Superior temporal gyrus (tissue), 1 donor: ENCODE results near the gene SYT11.
"Not testable (repeated sequence)": the region's sequence is repeated elsewhere in the genome, so short reads cannot be mapped to it uniquely, and the experiment has no call there.

Experiments
- DNase-seq: peaks from one replicate; pipeline ENCODE4 v3.0.0-alpha.2; 2016; ENCODE audit errors: extremely low spot score

Gene SYT11

DNA sequence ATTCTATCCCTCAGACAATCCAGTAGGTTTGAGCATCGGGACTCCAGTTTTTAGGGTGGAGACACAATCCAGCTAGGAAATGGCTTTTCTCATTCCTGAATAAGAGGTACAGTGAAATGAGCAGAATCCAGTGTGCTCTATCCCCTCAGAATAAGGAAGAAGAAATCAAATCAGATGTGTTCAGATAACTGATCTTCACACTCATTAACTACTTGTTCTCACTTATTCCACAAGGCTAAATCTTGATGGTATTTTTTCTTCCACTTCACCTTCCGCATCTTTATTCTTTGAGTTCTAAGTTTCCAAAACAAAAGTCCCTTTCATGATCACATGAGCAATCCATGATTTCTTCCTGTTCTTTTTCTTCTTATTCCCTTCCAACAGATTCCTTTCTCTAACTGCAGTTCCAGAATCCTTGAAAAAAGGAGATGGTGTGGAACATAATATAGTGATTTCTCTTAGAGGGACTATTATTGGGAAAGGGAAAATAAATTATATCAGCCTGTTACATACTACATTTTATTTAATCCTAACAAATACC, 1.7 kb downstream of the SYT11 start:
- DNase-seq = no peak

DNA sequence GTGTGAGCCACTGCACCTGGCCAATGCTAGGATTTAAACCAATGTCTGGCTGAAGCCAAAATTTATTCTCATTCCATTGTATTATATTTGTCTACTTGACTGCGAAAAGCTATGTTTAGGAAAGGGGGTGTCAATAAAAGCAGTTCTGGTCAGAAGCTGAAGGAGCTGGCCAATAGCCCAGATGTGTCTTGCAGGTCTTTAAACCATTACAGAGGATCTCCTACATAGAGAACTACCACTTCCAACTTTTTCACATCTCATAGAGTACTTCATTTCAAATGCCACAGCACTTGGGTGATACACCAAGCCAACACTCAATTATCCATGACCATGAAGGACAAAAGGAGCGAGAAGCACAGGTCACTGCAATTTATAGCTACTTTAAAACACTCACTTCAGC, 2.5 kb downstream of the SYT11 start:
- DNase-seq = no peak

DNA sequence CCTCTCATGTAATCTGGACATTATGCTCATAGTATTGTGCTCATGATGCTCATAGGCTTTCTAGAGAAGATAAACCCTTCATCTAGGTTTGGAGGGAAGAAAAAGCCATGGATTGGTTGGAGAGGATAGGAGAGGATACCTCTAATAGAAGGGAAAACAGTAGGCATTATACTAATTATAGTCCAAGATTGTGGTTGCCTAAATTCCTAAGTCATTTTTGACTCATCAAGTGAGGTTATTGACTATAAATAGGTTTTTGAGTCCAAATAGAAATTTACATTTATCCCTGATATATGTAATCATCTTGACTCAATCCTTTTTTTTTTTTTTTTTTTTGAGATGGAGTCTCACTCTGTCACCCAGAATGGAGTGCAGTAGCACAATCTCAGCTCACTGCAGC, 5.0 kb downstream of the SYT11 start:
- no peak for DNase-seq

DNA sequence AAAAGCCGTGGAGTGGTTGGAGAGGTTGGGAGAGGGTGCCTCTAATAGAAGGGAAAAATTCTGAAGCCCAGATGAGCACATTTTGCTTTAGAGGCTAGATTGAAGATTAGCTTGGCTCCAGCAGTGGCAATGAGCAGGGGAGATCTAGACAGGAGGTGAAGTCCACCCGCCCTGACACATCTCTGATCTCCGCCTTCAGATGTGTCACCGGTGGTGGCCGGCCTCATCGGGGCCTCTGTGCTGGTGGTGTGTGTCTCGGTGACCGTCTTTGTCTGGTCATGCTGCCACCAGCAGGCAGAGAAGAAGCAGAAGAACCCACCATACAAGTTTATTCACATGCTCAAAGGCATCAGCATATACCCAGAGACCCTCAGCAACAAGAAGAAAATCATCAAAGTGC, 8.4 kb downstream of the SYT11 start:
- no peak for DNase-seq

DNA sequence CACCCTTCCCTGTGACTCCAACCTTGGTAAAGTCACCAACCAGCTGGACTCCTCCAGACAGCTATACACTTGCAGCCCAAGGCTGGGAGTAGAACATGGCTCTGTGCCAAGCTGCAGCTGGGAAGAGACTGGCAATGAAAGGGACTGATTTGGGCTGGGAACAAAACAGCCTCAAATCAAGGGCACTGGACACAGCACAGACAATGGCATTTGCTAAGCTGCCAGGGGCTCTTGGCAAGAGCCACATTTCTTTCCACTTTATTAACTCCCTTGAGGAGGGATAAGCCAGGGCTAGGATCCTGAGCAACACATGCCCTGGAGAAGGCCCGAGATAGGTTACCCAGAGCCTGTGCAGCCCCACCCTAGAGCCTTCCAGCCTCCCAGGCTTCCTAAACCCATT, 12.0 kb downstream of the SYT11 start:
- DNase-seq = peak; percentile 98

DNA sequence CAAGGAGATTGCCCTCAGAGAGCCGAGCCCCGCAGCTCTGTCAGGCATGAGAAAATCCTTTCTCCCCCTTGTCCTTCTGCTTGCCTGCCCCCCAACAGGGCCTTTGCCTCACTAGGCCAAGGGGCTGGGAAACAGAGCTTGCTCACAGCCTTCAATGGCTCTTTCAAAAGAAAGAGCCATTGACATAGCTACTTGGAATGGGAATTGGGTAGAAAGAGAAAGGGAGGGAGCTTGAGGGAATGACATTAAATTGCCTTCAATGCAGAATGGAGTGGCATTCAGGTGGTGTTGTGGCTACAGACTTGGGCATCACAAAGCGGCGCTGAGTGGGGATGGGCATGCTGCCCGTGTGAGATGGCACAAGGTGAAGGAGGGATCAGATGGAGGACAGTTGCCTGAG, 13.2 kb downstream of the SYT11 start:
- peak; percentile 78 for DNase-seq

DNA sequence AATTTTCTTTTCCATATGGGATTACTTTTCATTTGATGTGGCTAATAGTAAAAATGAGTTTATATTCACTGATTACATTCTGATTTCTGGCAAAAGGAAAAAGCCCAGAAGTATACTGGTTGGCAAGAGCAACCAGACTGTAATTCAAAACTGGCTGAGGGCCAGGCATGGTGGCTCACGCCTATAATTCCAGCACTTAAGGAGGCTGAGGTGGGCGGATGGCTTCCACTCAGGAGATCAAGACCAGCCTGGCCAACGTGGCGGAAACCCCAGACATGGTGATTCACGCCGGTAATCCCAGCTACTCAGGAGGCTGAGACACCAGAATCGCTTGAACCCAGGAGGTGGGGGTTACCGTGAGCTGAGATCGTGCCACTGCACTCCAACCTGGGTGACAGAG, 14.5 kb downstream of the SYT11 start:
- no peak for DNase-seq

DNA sequence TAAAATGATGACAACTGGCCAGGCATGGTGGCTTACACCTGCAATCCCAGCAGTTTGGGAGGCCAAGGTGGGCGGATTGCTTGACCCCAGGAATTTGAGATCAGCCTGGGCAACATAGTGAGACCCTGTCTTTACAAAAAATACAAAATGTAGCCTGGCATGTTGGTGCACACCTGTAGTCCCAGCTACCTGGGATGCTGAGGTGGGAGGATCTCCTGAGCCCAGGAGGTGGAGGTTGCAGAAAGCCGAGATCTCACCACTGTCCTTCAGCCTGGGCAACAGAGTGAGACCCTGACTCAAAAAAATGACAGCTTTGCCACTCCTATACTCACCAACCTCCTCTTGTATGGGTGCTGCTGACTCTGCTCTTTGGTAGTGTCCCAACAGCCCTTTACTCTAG, 18.6 kb downstream of the SYT11 start:
- no peak for DNase-seq

DNA sequence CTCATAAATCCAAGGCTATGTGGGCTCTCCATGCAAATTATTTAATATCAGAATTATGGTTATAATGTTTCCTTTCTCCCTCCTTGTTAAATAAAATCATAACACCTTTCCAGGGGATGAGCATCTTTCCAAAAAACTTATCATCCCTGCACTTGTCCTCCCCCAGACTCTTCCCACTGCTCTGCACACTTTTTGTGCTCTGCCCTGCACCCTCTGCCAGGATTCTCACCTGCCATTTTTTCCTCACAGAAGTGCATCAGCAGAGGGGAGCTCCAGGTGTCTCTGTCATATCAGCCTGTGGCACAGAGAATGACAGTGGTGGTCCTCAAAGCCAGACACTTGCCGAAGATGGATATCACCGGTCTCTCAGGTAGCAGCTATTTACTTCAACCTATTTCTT, 20.9 kb downstream of the SYT11 start:
- no peak for DNase-seq

DNA sequence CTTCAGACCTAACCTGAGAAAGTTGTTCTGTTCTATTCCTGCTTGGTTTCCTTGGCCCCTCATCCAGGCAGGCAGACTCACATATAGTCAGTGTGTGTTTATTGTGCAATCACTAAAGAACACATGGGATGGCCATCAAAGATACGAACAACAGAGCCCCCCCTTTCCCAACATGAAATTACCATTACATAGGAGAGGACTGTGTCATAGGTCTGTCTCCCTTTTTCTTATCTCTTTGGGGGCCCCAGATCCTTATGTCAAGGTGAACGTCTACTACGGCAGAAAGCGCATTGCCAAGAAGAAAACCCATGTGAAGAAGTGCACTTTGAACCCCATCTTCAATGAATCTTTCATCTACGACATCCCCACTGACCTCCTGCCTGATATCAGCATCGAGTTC, 21.6 kb downstream of the SYT11 start:
- DNase-seq = no peak

DNA sequence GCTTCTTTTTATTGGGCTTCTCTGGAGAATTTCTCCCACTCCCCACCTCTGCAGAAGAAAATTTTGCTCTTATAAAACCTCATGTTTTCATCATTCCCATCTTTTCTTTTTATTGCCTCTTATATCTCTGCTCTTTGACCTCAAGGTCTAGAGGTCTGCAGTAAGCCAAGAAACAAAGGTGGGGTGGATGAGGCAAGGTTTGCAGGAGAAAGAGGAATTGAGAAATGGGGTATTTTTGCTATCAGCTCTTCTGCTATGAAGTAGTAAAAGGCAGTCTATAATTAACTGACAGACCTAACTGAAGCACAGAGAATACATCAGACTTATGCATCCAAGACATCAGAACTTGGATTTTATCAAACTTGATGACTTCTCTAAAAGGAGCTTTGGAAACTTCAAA, 22.9 kb downstream of the SYT11 start:
- no peak for DNase-seq

DNA sequence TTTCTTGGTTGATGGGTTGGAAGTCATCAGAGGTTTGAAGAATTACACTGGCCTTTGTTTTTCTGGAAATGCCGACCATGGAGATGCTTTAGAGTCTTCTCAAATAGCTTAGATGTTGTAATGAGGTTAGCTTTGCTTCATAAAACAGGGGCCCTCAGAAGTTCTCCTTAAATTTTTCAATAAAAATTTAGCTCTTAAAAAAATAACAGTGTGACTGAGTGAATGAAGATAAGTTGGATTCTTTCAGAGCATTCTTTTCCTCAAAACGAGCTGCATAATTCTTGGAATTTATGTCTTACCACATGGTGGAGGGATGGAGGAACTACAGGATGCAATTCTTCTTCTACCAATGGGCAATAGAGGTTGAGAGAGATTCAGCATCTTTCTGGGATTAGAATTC, 23.4 kb downstream of the SYT11 start:
- no peak for DNase-seq

DNA sequence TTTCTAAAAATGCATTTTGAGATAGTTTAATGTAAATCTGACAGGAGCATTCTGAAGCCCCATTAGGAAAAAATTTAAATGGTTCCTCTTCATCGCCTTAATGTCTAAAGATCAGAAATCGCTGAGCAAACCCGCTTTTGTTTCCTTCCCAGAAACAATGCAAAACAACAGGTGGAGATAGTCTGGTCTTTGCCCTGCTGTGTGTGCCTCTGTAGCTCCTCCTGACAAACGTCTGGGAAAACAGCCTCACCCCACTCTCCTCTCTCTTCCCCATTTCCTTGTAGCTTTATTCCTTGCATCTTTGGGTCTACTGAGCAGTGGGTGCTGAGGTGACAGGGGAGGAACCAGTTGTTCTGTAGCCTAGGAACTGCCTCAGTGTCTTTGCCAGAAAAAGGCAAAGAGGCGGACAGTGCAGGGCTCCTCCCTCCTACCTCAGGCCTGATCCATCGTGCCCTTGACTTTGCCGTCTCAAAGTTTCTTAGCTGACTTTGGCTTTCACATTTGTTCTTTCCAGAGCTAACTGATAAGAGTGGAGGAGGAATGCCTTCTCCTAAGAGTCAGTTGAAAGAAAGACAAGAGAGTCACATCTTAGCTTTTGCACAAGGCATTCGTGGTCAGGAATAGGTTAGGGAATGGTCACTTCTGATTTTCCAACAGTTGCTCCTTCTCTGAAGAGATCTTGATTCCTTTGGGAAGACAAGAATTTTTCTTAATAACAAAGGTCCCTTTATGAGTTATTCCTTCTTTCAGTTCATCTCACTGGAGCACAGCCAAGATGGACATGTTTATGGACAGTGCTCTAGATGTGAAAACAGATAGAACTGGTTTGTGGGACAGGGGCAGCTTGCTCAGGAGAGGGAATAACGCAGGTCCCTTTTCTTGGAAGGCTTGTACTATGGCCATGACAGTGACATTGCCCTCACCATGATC, 24.9 kb downstream of the SYT11 start:
- peak; percentile 39 for DNase-seq

DNA sequence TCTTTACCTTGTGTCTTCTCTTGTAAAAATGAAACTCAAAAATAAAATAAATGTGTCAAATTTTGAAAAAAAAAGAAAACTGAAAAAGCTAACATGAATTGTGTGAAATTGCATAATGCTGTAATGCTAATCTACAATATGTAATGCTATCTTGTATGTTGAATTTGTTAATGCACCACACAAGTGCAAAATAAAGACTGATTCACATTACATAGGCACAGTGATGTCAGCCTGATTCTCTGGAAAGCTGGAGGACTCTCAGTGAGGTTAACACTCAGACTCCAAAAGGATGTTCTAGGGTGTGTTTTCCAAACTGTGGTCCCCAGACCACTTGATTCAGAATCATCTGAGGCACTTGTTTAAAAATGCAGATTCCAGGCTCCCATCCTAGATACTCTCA, 25.6 kb downstream of the SYT11 start:
- peak; percentile 24 for DNase-seq

DNA sequence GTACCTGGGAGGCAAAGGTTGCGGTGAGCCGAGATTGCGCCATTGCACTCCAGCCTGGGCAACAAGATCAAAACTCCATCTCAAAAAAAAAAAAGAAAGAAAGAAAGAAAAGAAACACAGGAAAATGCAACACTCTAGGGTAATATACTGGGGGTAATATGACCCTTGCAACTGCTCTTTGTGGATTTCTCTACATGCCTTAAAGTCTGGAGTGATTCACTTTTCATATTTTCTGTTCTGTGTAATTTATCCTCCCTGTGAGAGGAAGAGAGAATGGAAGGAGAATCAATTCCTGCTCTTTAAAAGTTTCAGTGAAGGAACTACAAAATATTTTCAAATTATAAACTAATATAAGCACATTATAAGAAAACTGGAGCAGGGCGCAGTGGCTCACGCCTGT, 29.1 kb downstream of the SYT11 start:
- no peak for DNase-seq

DNA sequence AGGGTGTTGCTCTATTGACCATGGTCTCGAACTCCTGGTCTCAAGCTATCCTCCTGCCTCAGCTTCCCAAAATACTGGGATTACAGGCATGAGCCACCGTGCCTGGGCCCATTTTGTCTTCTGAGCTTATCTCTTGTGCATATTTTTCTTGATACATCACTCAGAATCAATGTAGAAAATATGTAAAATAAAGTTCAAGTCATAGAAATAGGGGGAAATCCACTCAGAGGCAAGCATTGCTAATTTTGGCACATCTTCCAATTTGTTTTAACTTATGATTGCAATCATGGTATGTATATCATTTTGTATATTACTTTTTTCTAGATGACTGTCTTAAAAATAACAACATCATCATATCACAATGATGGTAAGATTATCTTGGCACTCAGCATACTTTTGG, 30.2 kb downstream of the SYT11 start:
- no peak for DNase-seq

DNA sequence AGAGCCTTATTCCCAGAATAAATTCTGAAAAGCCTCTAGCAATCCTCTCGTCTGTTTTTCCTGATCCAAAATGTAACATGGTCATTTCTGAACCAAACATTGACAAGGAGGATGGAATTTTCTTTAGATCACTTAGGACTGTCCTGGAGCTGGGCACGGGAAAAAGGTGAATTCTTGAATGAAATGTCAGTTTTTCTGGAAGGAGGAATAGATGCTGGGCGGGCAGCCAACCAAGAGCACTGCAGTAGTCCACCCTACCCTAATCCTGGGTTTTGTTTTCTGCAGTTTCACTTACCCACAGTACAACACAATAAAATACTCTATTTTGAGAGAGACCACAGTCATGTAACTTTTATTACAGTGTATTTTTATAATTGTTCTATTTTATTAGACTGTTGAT, 30.9 kb downstream of the SYT11 start:
- DNase-seq = no peak

DNA sequence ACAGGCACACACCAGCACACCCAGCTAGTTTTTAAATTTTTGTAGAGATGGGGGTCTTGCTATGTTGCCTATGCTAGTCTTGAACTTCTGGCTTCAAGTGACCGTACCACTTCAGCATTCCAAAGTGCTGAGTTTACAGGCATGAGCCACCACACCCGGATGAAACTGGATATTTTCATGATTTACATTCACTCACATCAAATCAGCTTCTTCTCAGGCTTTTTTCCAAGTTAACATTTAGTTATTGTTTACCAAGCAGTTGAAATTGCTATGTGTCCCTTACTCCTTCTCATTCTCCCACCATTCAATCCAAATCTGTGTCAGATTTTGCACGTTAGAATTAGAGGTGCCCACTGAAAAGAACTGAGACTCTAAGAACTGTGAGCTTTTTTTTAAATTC, 33.4 kb downstream of the SYT11 start:
- peak; percentile 26 for DNase-seq

DNA sequence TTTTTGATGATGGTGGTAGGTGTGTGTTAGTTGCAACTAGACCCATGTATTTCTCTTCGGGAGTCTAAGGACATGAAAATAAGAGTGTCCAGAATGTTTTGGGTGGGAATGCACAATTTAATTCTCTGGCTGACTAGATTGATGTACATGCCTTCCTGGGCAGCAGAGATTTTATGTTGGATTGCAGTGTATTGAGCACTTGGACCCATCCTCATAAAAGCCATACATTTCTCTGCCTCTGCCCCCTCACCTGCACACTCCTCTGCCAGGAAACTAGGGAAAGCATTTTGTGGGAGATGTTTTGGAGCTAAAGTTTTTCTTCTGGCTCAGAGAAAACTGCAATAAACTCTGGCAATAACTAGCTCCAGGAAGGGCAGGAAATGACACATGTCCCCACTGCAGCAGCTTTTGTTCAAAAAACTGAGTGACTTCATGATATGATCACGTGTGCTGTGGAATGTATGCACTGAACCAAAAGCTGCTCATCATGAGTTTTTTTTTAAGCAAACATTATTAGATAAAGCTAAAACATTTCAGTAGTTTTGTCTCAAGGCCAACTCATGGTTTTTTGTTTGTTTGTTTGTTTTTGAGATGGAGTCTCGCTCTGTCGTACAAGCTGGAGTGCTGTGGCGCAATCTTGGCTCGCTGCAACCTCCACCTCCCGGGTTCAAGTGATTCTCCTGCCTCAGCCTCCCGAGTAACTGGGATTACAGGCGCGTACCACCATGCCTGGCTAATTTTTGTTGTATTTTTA, 34.2 kb downstream of the SYT11 start:
- DNase-seq = peak; percentile 28

DNA sequence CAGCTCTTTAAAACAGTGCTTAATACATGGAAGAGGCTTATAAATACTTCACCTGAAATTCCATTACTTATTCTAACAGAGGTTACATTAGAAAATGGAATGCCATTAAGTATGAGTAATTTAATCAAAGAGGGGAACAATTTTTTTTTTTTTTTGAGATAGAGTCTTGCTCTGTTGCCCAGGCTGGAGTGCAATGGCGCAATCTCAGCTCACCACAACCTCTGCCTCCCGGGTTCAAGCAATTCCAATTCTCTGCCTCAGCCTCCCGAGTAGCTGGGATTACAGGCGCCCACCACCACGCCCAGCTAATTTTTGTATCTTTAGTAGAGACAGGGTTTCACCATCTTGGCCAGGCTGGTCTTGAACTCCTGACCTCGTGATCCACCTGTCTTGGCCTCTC, 36.2 kb downstream of the SYT11 start:
- DNase-seq = not testable (repeated sequence)

DNA sequence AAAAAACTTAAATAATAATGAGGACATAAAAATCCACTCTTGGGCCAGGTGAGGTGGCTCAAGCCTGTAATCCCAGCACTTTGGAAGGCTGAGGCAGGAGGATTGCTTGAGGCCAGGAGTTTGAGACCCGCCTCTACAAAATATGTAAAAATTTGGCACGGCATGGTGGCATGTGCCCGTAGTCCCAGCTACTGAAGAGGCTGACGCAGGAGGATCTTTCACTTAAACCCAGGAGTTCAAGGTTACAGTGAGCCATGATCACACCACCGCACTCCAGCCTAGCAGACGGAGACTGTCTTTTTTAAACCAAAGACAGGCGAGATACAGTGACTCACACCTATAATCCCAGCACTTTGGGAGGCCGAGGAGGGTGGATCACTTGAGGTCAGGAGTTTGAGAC, 37.1 kb downstream of the SYT11 start:
- not testable (repeated sequence) for DNase-seq

DNA sequence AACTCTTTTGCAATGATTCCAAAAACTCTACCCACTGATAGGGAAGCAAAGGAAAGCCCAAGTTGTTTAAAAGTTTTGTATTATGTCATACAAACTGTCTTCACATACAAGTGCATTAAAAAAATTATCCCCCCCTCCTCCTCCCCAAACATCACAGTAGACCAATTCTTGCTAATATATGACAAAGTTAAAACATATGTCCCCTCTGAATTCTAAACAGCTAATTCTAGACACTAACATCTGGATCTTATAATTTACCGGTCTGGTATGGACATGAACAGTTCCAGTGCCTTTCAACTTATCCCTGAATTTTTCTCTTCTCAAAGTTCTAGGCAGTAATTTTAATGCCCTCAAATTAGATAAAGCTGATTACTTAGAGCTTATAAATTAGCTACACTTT, 38.4 kb downstream of the SYT11 start:
- DNase-seq = no peak

DNA sequence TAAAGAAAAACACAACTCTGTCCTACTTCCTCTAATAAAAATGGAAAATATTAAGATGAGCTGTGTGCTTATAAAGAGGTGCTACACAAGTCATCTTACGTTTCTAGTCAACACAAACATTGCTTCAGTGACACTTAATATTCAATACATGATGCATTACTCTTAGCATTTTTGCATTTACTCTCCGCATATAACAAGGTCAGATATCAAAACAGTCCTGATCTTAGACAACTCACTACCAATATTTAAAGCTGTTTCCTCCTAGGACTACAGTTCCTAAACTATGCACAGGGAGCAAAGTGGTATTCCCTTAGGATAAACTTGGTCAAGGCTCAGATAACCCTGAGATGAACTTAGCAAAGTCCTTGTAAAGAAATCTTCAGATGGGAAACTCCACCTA, 39.5 kb downstream of the SYT11 start:
- no peak for DNase-seq
